ENCODE results near the gene FAM81A. TPM values are rescaled to one million over a fixed set of nuclear protein-coding genes. Genes with fewer than 3 reads are reported as not detected.

FAM81A gene
- total and polyA plus RNA-seq, 4 donors, result under 0.01 to 0.13 (median 0.07) TPM

DNA sequence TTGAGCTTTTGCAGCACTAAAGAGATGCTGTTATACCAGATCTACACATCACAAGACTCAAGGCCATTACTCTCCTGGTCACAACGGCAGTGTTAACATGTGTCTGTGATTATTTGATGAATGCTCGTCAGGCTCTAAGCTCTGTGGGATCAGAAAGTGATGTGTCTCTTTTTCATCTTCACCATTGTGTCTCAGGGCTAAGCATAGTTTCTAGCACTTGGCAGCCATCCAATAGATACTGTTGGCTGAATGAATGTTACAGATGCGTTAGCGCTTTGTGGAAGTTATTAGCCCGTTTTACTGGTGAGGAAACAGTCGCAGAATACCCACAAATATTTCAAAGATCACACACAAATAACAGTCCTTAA lies 1.2 kb upstream of the FAM81A start:
- TF ChIP-seq HNF4G (IDR thresholded peaks at IDR 0.05) (no peak), RXRA (IDR thresholded peaks at IDR 0.05) (no peak), RAD21 (IDR thresholded peaks at IDR 0.05) (no peak), HNF4A (conservative IDR thresholded peaks at IDR 0.05) (no peak), MAX (IDR thresholded peaks at IDR 0.05) (no peak), NR2F2 (IDR thresholded peaks at IDR 0.05) (no peak), ATF3 (IDR thresholded peaks at IDR 0.05) (no peak), SP1 (IDR thresholded peaks at IDR 0.05) (no peak), REST (IDR thresholded peaks at IDR 0.05) (no peak), EGR1 (IDR thresholded peaks at IDR 0.05; ENCODE audit: low read depth in 2 of 2) (no peak), JUND (IDR thresholded peaks at IDR 0.05) (no peak)
- TF ChIP-seq, protein P1, sequence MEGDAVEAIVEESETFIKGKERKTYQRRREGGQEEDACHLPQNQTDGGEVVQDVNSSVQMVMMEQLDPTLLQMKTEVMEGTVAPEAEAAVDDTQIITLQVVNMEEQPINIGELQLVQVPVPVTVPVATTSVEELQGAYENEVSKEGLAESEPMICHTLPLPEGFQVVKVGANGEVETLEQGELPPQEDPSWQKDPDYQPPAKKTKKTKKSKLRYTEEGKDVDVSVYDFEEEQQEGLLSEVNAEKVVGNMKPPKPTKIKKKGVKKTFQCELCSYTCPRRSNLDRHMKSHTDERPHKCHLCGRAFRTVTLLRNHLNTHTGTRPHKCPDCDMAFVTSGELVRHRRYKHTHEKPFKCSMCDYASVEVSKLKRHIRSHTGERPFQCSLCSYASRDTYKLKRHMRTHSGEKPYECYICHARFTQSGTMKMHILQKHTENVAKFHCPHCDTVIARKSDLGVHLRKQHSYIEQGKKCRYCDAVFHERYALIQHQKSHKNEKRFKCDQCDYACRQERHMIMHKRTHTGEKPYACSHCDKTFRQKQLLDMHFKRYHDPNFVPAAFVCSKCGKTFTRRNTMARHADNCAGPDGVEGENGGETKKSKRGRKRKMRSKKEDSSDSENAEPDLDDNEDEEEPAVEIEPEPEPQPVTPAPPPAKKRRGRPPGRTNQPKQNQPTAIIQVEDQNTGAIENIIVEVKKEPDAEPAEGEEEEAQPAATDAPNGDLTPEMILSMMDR (IDR thresholded peaks at IDR 0.05; ENCODE audit: low read depth, low read length, missing input control), result no peak
- TF ChIP-seq, protein P2, sequence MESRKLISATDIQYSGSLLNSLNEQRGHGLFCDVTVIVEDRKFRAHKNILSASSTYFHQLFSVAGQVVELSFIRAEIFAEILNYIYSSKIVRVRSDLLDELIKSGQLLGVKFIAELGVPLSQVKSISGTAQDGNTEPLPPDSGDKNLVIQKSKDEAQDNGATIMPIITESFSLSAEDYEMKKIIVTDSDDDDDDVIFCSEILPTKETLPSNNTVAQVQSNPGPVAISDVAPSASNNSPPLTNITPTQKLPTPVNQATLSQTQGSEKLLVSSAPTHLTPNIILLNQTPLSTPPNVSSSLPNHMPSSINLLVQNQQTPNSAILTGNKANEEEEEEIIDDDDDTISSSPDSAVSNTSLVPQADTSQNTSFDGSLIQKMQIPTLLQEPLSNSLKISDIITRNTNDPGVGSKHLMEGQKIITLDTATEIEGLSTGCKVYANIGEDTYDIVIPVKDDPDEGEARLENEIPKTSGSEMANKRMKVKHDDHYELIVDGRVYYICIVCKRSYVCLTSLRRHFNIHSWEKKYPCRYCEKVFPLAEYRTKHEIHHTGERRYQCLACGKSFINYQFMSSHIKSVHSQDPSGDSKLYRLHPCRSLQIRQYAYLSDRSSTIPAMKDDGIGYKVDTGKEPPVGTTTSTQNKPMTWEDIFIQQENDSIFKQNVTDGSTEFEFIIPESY (IDR thresholded peaks at IDR 0.05), result no peak
- DNase-seq (ENCODE audit: low spot score), result no peak
- no peaks in the 10 kb centered on the region for H3K9me3 ChIP-seq (ENCODE audit: control insufficient read depth in 4 of 4, low read length in 3 of 4)
- WGBS, result 28% methylated on average over 6 of the region's 6 CpGs
- no peaks in the 10 kb centered on the region for H3K36me3 ChIP-seq (ENCODE audit: control insufficient read depth in 4 of 4, insufficient read depth in 3 of 4, low read depth in 1 of 4, low read length in 3 of 4)
- H3K4me3 ChIP-seq (ENCODE audit: low read depth in 1 of 3, low read length in 3 of 3), result no peak overlapping the region
- no peak overlapping the region for H3K27ac ChIP-seq (ENCODE audit: low read depth in 1 of 2, low read length in 2 of 2)
- no peak overlapping the region for H3K9ac ChIP-seq (ENCODE audit: low read depth in 1 of 2, low read length in 2 of 2)
- peaks cover 0 to 8% (median 0%) of the 10 kb centered on the region in 4 donors for H3K27me3 ChIP-seq (ENCODE audit: control insufficient read depth in 4 of 4, insufficient read depth in 4 of 4, low read length in 3 of 4)
- peaks cover 6 to 17% (median 13%) of the 10 kb centered on the region in 4 donors for H3K4me1 ChIP-seq (ENCODE audit: control insufficient read depth in 4 of 4, insufficient read depth in 4 of 4, low read length in 3 of 4)

- H3K9ac ChIP-seq (ENCODE audit: low read depth in 1 of 2, low read length in 2 of 2), result no peak overlapping the region
- no peaks in the 10 kb centered on the region for H3K9me3 ChIP-seq (ENCODE audit: control insufficient read depth in 4 of 4, low read length in 3 of 4)
- peak overlapping the region; percentile 49 to 66 (median 53) for H3K4me3 ChIP-seq (ENCODE audit: low read depth in 1 of 3, low read length in 3 of 3)
- no peak for DNase-seq (ENCODE audit: low spot score)
- no peak overlapping the region for H3K27ac ChIP-seq (ENCODE audit: low read depth in 1 of 2, low read length in 2 of 2)
- WGBS, result 10% methylated on average over 30 of the region's 30 CpGs
- no peak for TF ChIP-seq TAF1 (conservative IDR thresholded peaks at IDR 0.05)
- TF ChIP-seq FOXA2 (IDR thresholded peaks at IDR 0.05), result no peak
- no peak for TF ChIP-seq JUND (IDR thresholded peaks at IDR 0.05)
- no peak for TF ChIP-seq MAX (IDR thresholded peaks at IDR 0.05)
- no peak for TF ChIP-seq NR2F2 (IDR thresholded peaks at IDR 0.05)
- TF ChIP-seq GABPA (IDR thresholded peaks at IDR 0.05 in 1 of 2, conservative IDR thresholded peaks at IDR 0.05 in 1 of 2), result no peak
- no peak for TF ChIP-seq REST (IDR thresholded peaks at IDR 0.05)
- no peak for TF ChIP-seq EGR1 (IDR thresholded peaks at IDR 0.05; ENCODE audit: low read depth in 2 of 2)
- peaks cover 6 to 17% (median 13%) of the 10 kb centered on the region in 4 donors for H3K4me1 ChIP-seq (ENCODE audit: control insufficient read depth in 4 of 4, insufficient read depth in 4 of 4, low read length in 3 of 4)
- H3K36me3 ChIP-seq (ENCODE audit: control insufficient read depth in 4 of 4, insufficient read depth in 3 of 4, low read depth in 1 of 4, low read length in 3 of 4), result no peaks in the 10 kb centered on the region
- H3K27me3 ChIP-seq (ENCODE audit: control insufficient read depth in 4 of 4, insufficient read depth in 4 of 4, low read length in 3 of 4), result peaks cover 0 to 8% (median 0%) of the 10 kb centered on the region in 4 donors
These were observed 707 bp upstream of the FAM81A start for GRCh38 chr15:59437142-59437816.

Measured in liver (tissue), 9 donors.